Measurements from ENCODE around the gene KIF6.
"Not testable (repeated sequence)": the region's sequence is repeated elsewhere in the genome, so short reads cannot be mapped to it uniquely, and the experiment has no call there.

KIF6 gene

GRCh38 chr6:39706819-39707335 is 18.3 kb downstream of the KIF6 start:
- no peak for DNase-seq

DNA sequence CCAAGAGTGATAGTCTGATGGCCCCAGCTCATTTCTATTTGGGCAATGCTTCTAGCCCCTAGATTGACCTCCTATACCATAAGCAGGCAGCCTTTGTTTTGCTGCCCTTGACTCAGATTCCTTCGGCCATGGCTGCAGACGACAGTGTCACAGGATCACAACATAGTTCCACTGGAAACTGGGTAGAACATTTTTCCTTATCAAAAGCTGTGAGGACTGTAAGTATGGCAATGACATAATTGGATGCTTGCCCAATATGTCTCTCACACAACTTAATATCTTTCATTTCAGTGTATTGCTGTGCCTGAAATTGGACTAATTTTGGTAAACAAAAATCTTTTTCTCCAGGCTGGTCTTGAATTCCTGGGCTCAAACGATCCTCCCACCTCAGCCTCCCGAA is 22.9 kb downstream of the KIF6 start:
- DNase-seq = no peak

- DNase-seq = no peak
Measured at GRCh38 chr6:39700362-39700761, 24.8 kb downstream of the KIF6 start.

GRCh38 chr6:39698789-39699188 is 26.4 kb downstream of the KIF6 start:
- DNase-seq = no peak

DNA sequence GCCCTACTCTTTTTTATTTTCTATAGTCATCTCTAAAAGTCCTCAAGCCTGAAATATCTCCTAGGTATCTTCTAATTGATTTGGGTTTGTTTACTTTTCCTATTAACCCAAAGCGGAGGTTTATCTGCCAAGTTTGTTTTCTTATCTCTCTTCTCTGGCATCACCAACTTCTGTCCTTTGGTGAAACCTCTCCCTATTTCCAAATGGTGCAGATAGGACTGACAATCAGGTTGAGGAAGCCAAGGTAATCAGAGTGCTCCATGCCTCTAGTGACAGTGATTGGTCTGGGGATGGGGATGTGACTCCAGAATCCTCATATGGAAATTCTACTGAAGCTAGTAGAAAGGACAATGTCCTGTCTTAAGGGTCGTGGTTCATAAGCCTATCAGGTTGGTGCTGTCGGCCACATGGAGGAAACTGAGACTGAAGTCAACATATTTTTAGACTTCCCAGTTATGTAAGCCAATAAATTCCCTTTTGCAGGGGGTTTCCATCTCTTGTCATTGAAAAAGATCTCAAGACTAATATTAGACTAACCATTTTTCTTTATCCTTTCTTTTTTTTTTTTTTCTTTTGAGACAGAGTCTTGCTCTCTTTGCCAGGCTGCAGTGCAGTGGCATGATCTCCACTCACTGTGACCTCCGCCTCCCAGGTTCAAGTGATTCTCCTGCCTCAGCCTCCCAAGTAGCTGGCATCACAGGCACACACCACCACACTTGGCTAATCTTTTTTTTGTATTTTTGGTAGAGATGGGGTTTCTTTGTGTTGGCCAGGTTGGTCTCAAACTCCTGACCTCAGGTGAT is 28.0 kb downstream of the KIF6 start:
- DNase-seq = no peak

DNA sequence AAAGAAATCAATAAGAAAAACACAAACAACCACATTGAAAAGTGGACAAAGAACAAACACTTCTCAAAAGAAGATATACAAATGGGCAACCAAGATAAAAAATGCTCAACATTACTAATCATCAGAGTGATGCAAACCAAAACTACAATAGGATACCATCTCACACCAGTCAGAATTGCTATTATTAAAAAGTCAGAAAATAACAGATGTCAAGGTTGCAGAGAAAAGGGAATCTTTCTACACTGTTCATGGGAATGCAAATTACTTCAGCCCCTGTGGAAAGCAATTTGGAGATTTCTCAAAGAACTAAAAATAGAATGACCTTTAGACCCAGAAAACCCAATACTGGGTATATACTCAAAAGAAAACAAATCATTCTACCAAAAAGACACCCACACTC is 29.8 kb downstream of the KIF6 start:
- DNase-seq = no peak

- DNase-seq = no peak
Measured at GRCh38 chr6:39693206-39693605, 32.0 kb downstream of the KIF6 start.

GRCh38 chr6:39688494-39688893 is 36.7 kb downstream of the KIF6 start:
- DNase-seq = no peak

DNA sequence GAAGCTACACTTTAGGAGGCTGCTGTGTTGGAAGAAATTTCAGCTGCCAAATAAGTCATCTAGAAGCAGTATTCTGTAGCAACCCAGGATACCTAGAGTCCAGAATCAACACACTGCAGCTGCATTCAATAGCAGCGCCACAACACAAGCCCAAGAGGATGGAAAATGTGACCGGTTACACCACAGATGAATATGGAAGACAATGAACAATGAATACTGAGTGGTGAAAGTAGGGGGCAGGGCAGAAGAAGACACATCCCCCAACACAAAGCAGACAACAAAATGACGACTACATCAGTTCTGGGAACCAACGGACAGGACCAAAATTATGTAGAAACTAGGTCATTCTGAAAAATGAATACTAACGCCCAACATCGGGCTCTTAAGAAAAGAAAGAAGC is 38.2 kb downstream of the KIF6 start:
- no peak for DNase-seq

DNA sequence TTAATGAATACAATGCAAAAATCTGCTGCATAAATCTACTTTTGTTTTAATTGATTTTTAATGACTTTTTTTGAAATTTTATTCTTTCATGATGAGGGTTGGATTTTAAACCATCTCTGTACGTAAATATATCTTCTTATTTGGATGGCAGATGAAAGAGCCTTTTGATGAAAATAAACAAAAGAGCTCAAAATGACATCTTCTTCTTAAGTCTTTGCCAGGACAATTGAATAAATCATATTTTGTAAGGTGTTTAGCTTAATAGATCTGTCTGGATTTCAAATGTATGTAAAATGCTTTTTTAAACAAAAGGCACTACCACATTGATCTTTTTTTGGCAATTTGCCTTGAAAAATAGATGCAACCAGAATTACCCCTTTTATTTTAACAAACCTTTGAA is 39.3 kb downstream of the KIF6 start:
- DNase-seq = no peak

- no peak for DNase-seq
Measured at GRCh38 chr6:39685489-39685826, 39.8 kb downstream of the KIF6 start.

GRCh38 chr6:39684790-39685488 is 40.3 kb downstream of the KIF6 start:
- DNase-seq = no peak

- no peak for DNase-seq
Measured at GRCh38 chr6:39681674-39682121, 43.5 kb downstream of the KIF6 start.

- no peak for DNase-seq
Measured at GRCh38 chr6:39678914-39679313, 46.3 kb downstream of the KIF6 start.

- not testable (repeated sequence) for DNase-seq
Measured at GRCh38 chr6:39677318-39677717, 47.9 kb downstream of the KIF6 start.

- no peak for DNase-seq
Measured at GRCh38 chr6:39670519-39670918, 54.7 kb downstream of the KIF6 start.

GRCh38 chr6:39669973-39670342 is 55.2 kb downstream of the KIF6 start:
- no peak for DNase-seq

GRCh38 chr6:39669207-39669972 is 55.8 kb downstream of the KIF6 start:
- no peak for DNase-seq

GRCh38 chr6:39666706-39667489 is 58.3 kb downstream of the KIF6 start:
- no peak for DNase-seq

- no peak for DNase-seq
Measured at GRCh38 chr6:39665861-39666260, 59.3 kb downstream of the KIF6 start.

DNA sequence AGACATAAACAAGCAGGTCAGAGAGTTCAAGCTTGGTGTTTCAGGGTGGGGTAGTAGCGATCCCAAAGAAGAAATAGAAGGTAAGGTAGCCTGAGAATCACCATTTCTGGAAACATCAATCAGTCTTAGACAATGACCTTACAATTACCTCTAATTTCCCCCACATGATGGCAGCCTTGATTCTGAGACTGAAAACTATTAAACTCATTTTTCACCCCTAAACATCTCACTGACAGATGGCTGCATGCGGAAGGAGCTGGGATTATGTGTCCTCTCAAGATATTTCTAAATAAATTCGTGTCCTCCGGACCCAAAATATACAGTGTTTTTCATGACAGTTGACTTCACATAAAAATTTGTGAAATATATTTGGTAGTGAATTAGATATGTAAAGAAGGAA is 61.0 kb downstream of the KIF6 start:
- DNase-seq = no peak

DNA sequence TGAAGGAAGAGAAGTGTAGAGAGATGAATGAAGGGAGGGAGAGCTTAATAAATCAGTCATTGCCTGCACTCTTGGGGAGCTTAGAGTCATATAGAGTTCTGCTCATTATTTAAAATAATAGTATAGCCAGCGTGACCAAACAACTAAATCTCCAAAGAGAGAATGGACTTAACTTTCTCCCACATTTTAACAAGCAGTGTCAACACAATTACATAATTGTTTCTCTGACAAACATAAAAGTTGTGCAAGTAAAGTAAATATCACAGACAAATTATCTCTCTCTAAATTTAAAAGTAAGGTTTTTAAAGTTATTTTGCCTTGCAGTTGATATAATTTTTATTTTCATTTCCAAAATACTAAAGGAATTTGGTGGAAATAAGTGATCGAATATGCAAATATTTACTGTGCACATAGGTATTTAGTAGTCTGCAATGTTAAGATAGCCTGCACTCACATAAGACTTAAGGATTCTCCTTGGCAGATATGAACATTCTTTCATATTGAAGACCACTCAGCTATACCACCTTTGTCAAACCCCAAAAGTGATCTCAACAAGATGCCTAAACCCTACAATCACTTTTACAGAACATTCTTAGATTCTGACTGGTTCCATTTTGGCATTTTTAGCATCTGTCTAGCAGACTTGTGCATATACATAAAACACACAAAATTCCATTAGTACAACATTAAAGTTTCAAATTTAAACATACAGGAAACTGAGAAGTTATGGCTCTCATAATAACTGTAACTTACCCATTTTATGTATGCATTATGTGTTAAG is 67.7 kb downstream of the KIF6 start:
- no peak for DNase-seq
